Epithelial cell of esophagus (primary cell): ENCODE measurements around the gene ENTREP1.

Experiments
- DNase-seq: peaks from one replicate; pipeline ENCODE4 v3.0.0; 2010; ENCODE audit warnings: low read depth
- H3K4me3 ChIP-seq: 2 replicates; pipeline ENCODE4 v1.5.1; 2011; ENCODE audit warnings: mild to moderate bottlenecking, low read length, control low read depth
- CTCF ChIP-seq: IDR thresholded peaks from 2 replicates; pipeline ENCODE4 v1.5.1; 2011; ENCODE audit warnings: low read depth, mild to moderate bottlenecking, low read length, control low read depth, inconsistent platforms; ENCODE audit not compliant: insufficient read depth; ENCODE audit errors: missing control alignments

Gene ENTREP1

GRCh38 chr9:69331444-69331843 lies 6.4 kb downstream of the ENTREP1 start:
- H3K4me3 ChIP-seq: no peak overlapping the region
- no peak for TF ChIP-seq CTCF
- peak; percentile 89 for DNase-seq

- TF ChIP-seq CTCF: no peak
- H3K4me3 ChIP-seq: no peak overlapping the region
- peak; percentile 30 for DNase-seq
Measured at GRCh38 chr9:69332067-69332685, 7.2 kb downstream of the ENTREP1 start.

- DNase-seq: no peak
- no peak for TF ChIP-seq CTCF
Measured at GRCh38 chr9:69333716-69334115, 8.7 kb downstream of the ENTREP1 start.

GRCh38 chr9:69334317-69334716 lies 9.3 kb downstream of the ENTREP1 start:
- H3K4me3 ChIP-seq: no peak overlapping the region
- no peak for TF ChIP-seq CTCF
- DNase-seq: no peak

More at GRCh38 chr9:69333716-69334115, 8.7 kb downstream of the ENTREP1 start:
- H3K4me3 ChIP-seq: no peak overlapping the region

GRCh38 chr9:69339620-69340019 lies 14.6 kb downstream of the ENTREP1 start:
- no peak for TF ChIP-seq CTCF
- no peak overlapping the region for H3K4me3 ChIP-seq
- no peak for DNase-seq

- H3K4me3 ChIP-seq: no peak overlapping the region
- TF ChIP-seq CTCF: no peak
- DNase-seq: no peak
Measured at GRCh38 chr9:69340631-69341030, 15.6 kb downstream of the ENTREP1 start.

DNA sequence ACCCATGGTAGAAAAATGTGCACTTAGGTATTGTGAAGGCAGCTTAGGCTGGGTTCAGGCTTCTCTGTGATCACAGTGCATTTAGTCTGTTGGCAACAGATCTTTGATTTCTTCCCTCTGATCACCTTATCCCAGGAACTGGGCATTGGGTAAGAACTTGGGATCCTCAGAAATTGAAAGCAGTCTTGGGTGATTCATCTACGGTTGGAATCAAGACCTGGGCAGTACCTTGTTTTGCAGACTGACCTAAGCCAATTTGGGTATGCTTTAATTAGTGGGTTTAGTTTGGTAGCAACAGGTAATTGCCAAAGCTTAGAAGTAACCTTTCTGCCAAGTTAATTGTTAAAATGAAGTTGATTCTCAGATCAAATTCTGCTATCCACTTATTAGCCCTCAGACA lies 17.8 kb downstream of the ENTREP1 start:
- H3K4me3 ChIP-seq: no peak overlapping the region
- peak; percentile 34 for DNase-seq
- TF ChIP-seq CTCF: no peak
